ENCODE results near the gene SMPD3. TPM values are rescaled to one million over a fixed set of nuclear protein-coding genes. Genes with fewer than 3 reads are reported as not detected.

SMPD3 gene
- total RNA-seq, 3 donors from 2014 or later = under 0.01 to 15.4 (median 2.9) TPM

DNA sequence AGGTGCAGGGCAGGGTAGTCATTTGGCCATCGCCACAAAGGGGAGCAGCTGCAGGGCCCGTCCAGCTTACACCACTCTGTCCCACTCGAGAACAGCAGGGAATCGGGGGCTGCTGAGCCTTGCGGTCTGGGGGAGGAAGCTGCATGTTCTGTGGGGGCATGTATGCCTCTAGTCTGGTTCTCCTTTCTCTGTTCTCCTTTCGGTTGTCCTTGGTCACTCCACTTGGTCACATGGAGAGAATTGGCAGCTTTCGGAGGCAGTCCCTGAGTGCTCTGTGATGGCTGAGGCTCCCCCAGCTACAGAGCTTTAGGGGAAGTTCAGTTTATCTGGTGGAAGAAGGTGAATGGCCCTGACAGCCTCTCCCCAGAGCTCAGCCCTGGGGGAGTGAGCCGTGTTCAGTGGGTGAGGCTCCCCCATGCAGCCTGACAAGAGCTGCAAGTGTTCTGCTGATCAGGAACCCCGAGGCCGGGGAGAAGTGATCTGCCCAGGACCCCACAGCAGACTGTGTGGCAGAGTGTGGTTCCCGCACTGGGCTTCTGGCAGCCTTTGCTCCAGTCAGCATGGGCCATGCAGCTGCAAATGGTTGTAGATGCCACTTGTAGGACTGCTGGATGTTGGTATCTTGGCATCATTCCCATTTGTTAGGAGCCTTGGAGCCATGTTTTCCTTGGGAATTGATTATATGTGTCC, 22.3 kb upstream of the SMPD3 start:
- no peak for DNase-seq (ENCODE audit: low spot score in 2 of 2)
- Histone ChIP-seq H3K27ac (peak overlapping the region in 1 of 2 donors; percentile 70), H3K4me1 (peaks cover 0 to 3% of the 10 kb centered on the region in 2 donors), H3K36me3 (no peaks in the 10 kb centered on the region), H3K27me3 (no peaks in the 10 kb centered on the region), H3K9me3 (no peaks in the 10 kb centered on the region), H3K4me3 (peak overlapping the region; percentile 15 to 40 (median 22))
- TF ChIP-seq POLR2A (IDR thresholded peaks at IDR 0.05) (no peak), POLR2AphosphoS5 (IDR thresholded peaks at IDR 0.05) (no peak), CTCF (IDR thresholded peaks at IDR 0.05) (no peak)
- intact Hi-C loops (cut with DNase I; ENCODE audit: low total_unique reads) = no loop called here

DNA sequence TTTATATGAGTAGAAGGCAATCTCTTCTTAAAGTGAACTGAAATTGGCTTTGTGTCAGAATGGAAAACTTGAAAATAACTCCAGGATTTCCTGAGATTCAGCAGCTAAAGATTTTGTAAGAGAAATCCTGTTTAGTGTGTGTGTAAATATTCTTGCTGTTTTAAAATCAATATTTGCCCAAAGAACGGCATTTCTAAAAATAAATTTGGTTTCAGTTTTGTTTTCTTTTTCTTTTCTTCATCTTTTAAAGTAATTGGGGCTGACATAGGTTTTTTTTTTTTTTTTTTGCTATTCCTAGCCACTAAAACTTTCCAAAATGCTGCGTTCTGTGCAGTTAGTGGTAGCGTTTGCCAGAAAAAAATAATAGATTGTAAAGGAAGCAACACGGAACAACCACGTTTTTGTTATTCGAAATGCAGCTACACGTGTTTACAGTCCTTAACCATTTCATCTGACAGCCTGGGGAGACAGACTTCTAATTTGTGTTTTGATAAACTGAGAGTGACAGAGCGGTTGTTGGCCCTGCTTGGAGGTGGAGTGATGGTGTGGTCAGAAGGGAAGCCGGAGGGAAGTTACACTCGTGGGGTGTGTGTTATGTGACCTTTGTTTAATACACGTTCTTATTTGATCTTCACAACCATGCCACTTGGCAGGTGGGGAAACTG, 21.6 kb upstream of the SMPD3 start:
- Histone ChIP-seq H3K9me3 (no peaks in the 10 kb centered on the region), H3K27me3 (no peaks in the 10 kb centered on the region), H3K36me3 (no peaks in the 10 kb centered on the region), H3K4me1 (peaks cover 0 to 3% of the 10 kb centered on the region in 2 donors), H3K27ac (peak overlapping the region in 1 of 2 donors; percentile 70), H3K4me3 (peak overlapping the region; percentile 15 to 40 (median 22))
- no peak for TF ChIP-seq POLR2AphosphoS5 (IDR thresholded peaks at IDR 0.05)
- no peak for TF ChIP-seq POLR2A (IDR thresholded peaks at IDR 0.05)
- no peak for TF ChIP-seq CTCF (IDR thresholded peaks at IDR 0.05)
- no peak for DNase-seq (ENCODE audit: low spot score in 2 of 2)
- intact Hi-C loops (cut with DNase I; ENCODE audit: low total_unique reads) = no loop called here

GRCh38 chr16:68468842-68469241, 20.5 kb upstream of the SMPD3 start:
- no peak overlapping the region for H3K27ac ChIP-seq
- no peak overlapping the region for H3K4me3 ChIP-seq
- DNase-seq (ENCODE audit: low spot score in 2 of 2) = no peak
- no peaks in the 10 kb centered on the region for H3K36me3 ChIP-seq
- H3K4me1 ChIP-seq = peaks cover 0 to 3% of the 10 kb centered on the region in 2 donors
- no peaks in the 10 kb centered on the region for H3K27me3 ChIP-seq
- intact Hi-C loops (cut with DNase I; ENCODE audit: low total_unique reads) = no loop called here
- H3K9me3 ChIP-seq = no peaks in the 10 kb centered on the region
- TF ChIP-seq POLR2A (IDR thresholded peaks at IDR 0.05) = no peak
- no peak for TF ChIP-seq POLR2AphosphoS5 (IDR thresholded peaks at IDR 0.05)
- no peak for TF ChIP-seq CTCF (IDR thresholded peaks at IDR 0.05)

DNA sequence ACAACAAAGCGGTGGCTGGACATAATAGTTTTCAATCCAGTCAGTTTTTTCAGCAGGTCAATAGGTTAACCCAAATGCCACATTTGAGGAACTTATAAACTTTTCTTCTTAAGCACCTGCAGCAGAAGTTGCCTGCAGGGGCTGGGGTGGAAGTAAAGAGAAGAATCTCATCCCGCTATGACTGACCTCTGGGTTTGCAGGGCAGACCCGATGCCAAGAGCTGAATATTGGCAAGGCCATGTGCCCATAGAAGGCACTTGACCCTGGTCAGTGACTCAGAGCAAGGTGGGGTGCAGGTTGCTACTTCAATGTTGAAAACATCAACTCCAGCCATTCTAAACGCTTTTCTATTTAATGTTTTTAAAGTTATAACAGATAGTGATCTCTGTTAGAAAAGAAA, 17.9 kb upstream of the SMPD3 start:
- intact Hi-C loops (cut with DNase I; ENCODE audit: low total_unique reads) = no loop called here

More for the DNA sequence above, 17.9 kb upstream of the SMPD3 start:
- Histone ChIP-seq H3K27ac (no peak overlapping the region), H3K4me3 (no peak overlapping the region), H3K27me3 (no peaks in the 10 kb centered on the region), H3K36me3 (no peaks in the 10 kb centered on the region), H3K9me3 (no peaks in the 10 kb centered on the region), H3K4me1 (peaks cover 0 to 3% of the 10 kb centered on the region in 2 donors)
- no peak for DNase-seq (ENCODE audit: low spot score in 2 of 2)
- TF ChIP-seq POLR2A (IDR thresholded peaks at IDR 0.05) = no peak
- TF ChIP-seq POLR2AphosphoS5 (IDR thresholded peaks at IDR 0.05) = no peak
- TF ChIP-seq CTCF (IDR thresholded peaks at IDR 0.05) = no peak
